Neural progenitor cell (in vitro differentiated cells): ENCODE results near the gene XCR1. TPM values are rescaled to one million over a fixed set of nuclear protein-coding genes. Genes with fewer than 3 reads are reported as not detected.

Source experiments
- DNase-seq: peaks from one replicate; pipeline ENCODE4 v3.0.0-alpha.2; 2016; ENCODE audit warnings: low spot score
- H2AFZ ChIP-seq: fragments of 200-600 bp; sonication (generic); replicated peaks from 2 replicates; pipeline ENCODE4 v1.6.1; 2016; ENCODE audit warnings: antibody characterized with exemption
- H3F3A ChIP-seq: fragments of 200-600 bp; sonication (generic); 2 replicates; pipeline ENCODE4 v1.6.1; 2016; ENCODE audit warnings: antibody characterized with exemption, low read depth
- H3K27ac ChIP-seq: fragments of 200-600 bp; sonication (generic); 2 replicates; pipeline ENCODE4 v1.5.1; 2016; ENCODE audit warnings: mild to moderate bottlenecking
- H3K27me3 ChIP-seq: fragments of 200-600 bp; sonication (generic); 2 replicates; pipeline ENCODE4 v1.6.1; 2016; ENCODE audit warnings: mild to moderate bottlenecking, moderate library complexity
- H3K36me3 ChIP-seq: fragments of 200-600 bp; sonication (generic); 2 replicates; pipeline ENCODE4 v1.5.1; 2016
- H3K4me1 ChIP-seq: fragments of 200-600 bp; sonication (generic); 2 replicates; pipeline ENCODE4 v1.6.1; 2016; ENCODE audit warnings: mixed run types
- H3K4me2 ChIP-seq: fragments of 200-600 bp; sonication (generic); 2 replicates; pipeline ENCODE4 v1.6.1; 2016
- H3K4me3 ChIP-seq: fragments of 200-600 bp; sonication (generic); 2 replicates; pipeline ENCODE4 v1.5.1; 2016
- H3K79me2 ChIP-seq: fragments of 200-600 bp; sonication (generic); 2 replicates; pipeline ENCODE4 v1.6.1; 2016; ENCODE audit warnings: low read depth
- H3K9ac ChIP-seq: fragments of 200-600 bp; sonication (generic); 2 replicates; pipeline ENCODE4 v1.6.1; 2016
- H3K9me3 ChIP-seq: fragments of 200-600 bp; sonication (generic); 2 replicates; pipeline ENCODE4 v1.5.1; 2016; ENCODE audit warnings: low read depth
- H4K20me1 ChIP-seq: fragments of 200-600 bp; sonication (generic); 2 replicates; pipeline ENCODE4 v1.6.1; 2016; ENCODE audit warnings: low read depth
- H3K27ac Mint-ChIP-seq: 3 replicates; pipeline ENCODE4 v1.8.0; 2021; ENCODE audit warnings: mixed read lengths
- H3K27me3 Mint-ChIP-seq: 2 replicates; pipeline ENCODE4 v1.8.0; 2022; ENCODE audit warnings: low read depth, mild to moderate bottlenecking, inconsistent platforms, moderate library complexity, mixed read lengths; ENCODE audit not compliant: insufficient read depth
- H3K36me3 Mint-ChIP-seq: 3 replicates; pipeline ENCODE4 v1.8.0; 2021; ENCODE audit warnings: mixed read lengths
- H3K4me1 Mint-ChIP-seq: 3 replicates; pipeline ENCODE4 v1.8.0; 2021; ENCODE audit warnings: mixed read lengths
- H3K4me3 Mint-ChIP-seq: 3 replicates; pipeline ENCODE4 v1.8.0; 2021; ENCODE audit warnings: mild to moderate bottlenecking, moderate library complexity, mixed read lengths
- H3K9me3 Mint-ChIP-seq: 3 replicates; pipeline ENCODE4 v1.8.0; 2020; ENCODE audit warnings: mixed read lengths
- CTCF ChIP-seq: fragments of 200-600 bp; sonication (generic); IDR thresholded peaks from 2 replicates; pipeline ENCODE4 v1.5.1; 2017; ENCODE audit warnings: antibody characterized with exemption, mild to moderate bottlenecking
- EZH2 ChIP-seq: fragments of 200-600 bp; sonication (generic); IDR thresholded peaks from 2 replicates; pipeline ENCODE4 v1.6.1; 2017; ENCODE audit warnings: antibody characterized with exemption, mild to moderate bottlenecking, moderate library complexity
- EZH2phosphoT487 ChIP-seq: fragments of 200-600 bp; sonication (generic); IDR thresholded peaks from 2 replicates; pipeline ENCODE4 v1.6.1; 2017; ENCODE audit warnings: antibody characterized with exemption
- total RNA-seq: library from RNA; depleted of rRNA; stranded (reverse); fragments of >200 nt; gene quantifications from 2 replicates; pipeline ENCODE4 v1.2.3, GENCODE V29; 2015; ENCODE audit warnings: low replicate concordance

The XCR1 gene
- total RNA-seq, 1 donor from 2014 or later: not detected

- Histone ChIP-seq H3K4me1 (no peaks in the 10 kb centered on the region), H3K4me2 (no peak overlapping the region), H3K27me3 (no peaks in the 10 kb centered on the region), H3K9me3 (no peaks in the 10 kb centered on the region), H3K79me2 (no peaks in the 10 kb centered on the region), H2AFZ (no peak overlapping the region), H3K9ac (no peak overlapping the region), H3F3A (no peaks in the 10 kb centered on the region), H3K4me3 (no peak overlapping the region), H3K27ac (no peak overlapping the region), H4K20me1 (no peaks in the 10 kb centered on the region), H3K36me3 (peaks cover 7% of the 10 kb centered on the region)
- H3K9me3 Mint-ChIP-seq: no peaks in the 10 kb centered on the region
- no peaks in the 10 kb centered on the region for H3K27me3 Mint-ChIP-seq
- H3K27ac Mint-ChIP-seq: no peak overlapping the region
- H3K4me3 Mint-ChIP-seq: no peak overlapping the region
- no peaks in the 10 kb centered on the region for H3K4me1 Mint-ChIP-seq
- TF ChIP-seq CTCF (no peak), EZH2phosphoT487 (no peak), EZH2 (no peak)
- DNase-seq: no peak
- H3K36me3 Mint-ChIP-seq: peaks cover 17% of the 10 kb centered on the region
These were observed 50.8 kb downstream of the XCR1 start for GRCh38 chr3:45976191-45977091.

GRCh38 chr3:45975686-45976085 lies 51.6 kb downstream of the XCR1 start:
- Histone ChIP-seq H3K27me3 (no peaks in the 10 kb centered on the region), H4K20me1 (no peaks in the 10 kb centered on the region), H3K9ac (no peak overlapping the region), H3K4me1 (no peaks in the 10 kb centered on the region), H3K79me2 (no peaks in the 10 kb centered on the region), H3F3A (no peaks in the 10 kb centered on the region), H3K36me3 (peaks cover 4% of the 10 kb centered on the region), H3K4me3 (no peak overlapping the region), H2AFZ (no peak overlapping the region), H3K9me3 (no peaks in the 10 kb centered on the region), H3K27ac (no peak overlapping the region), H3K4me2 (no peak overlapping the region)
- Mint-ChIP-seq H3K4me3 (no peak overlapping the region), H3K4me1 (no peaks in the 10 kb centered on the region), H3K36me3 (peaks cover 13% of the 10 kb centered on the region), H3K9me3 (no peaks in the 10 kb centered on the region), H3K27me3 (no peaks in the 10 kb centered on the region), H3K27ac (no peak overlapping the region)
- TF ChIP-seq CTCF (no peak), EZH2phosphoT487 (no peak), EZH2 (no peak)
- no peak for DNase-seq

GRCh38 chr3:45974686-45975085 lies 52.6 kb downstream of the XCR1 start:
- Histone ChIP-seq H3K4me3 (no peak overlapping the region), H4K20me1 (no peaks in the 10 kb centered on the region), H3F3A (no peaks in the 10 kb centered on the region), H3K36me3 (no peaks in the 10 kb centered on the region), H3K27me3 (no peaks in the 10 kb centered on the region), H3K79me2 (no peaks in the 10 kb centered on the region), H3K4me2 (no peak overlapping the region), H3K9me3 (no peaks in the 10 kb centered on the region), H3K9ac (no peak overlapping the region), H2AFZ (no peak overlapping the region), H3K4me1 (no peaks in the 10 kb centered on the region), H3K27ac (no peak overlapping the region)
- H3K27me3 Mint-ChIP-seq: no peaks in the 10 kb centered on the region
- no peaks in the 10 kb centered on the region for H3K4me1 Mint-ChIP-seq
- no peaks in the 10 kb centered on the region for H3K9me3 Mint-ChIP-seq
- no peak for TF ChIP-seq EZH2phosphoT487
- no peak for TF ChIP-seq CTCF
- no peak for TF ChIP-seq EZH2
- no peak overlapping the region for H3K27ac Mint-ChIP-seq
- DNase-seq: no peak
- H3K4me3 Mint-ChIP-seq: no peak overlapping the region
- peaks cover 14% of the 10 kb centered on the region for H3K36me3 Mint-ChIP-seq
